CMK (cell line): ENCODE measurements around the gene SLC25A24.
"Not testable (repeated sequence)": the region's sequence is repeated elsewhere in the genome, so short reads cannot be mapped to it uniquely, and the experiment has no call there.

Experiments used
- DNase-seq: peaks from one replicate; pipeline ENCODE4 v3.0.0-alpha.2; 2010; ENCODE audit warnings: low read depth

Gene SLC25A24

DNA sequence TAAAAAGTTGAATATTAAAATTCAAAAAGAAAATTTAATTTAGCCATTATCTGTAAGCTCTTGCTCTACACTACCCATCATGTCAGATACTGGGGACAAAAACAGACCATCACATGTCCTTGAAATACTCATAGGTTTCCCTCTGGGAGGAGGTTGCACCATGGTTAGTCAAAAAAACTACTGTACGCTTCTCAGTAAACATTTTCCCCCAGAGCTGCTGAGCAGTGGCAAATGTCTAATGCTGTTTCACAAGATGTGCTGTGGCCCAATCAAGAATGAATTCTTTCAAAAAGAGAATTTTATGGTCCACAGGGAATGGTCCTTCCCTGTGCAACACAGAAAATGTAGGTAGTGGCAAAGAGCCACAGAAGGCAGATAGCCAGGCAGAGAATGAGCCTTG lies 6.1 kb downstream of the SLC25A24 start:
- no peak for DNase-seq

DNA sequence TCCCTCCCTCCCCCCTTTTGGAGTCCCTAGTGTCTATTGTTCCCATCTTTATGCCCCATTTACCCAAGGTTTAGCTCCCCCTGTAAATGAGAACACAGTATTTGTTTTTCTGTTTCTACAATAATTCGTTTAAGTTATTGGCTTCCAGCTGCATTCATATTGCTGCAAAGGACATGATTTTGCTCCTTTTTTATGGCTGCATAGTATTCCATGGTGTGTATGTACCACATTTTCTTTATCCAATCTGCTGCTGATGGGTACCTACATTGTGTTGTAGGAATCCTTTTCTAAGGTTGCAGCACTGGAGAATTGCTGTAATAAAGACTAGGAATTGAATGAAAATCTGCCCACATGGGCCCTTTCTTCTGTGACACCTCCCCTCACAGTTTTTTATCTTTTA lies 6.8 kb downstream of the SLC25A24 start:
- no peak for DNase-seq

DNA sequence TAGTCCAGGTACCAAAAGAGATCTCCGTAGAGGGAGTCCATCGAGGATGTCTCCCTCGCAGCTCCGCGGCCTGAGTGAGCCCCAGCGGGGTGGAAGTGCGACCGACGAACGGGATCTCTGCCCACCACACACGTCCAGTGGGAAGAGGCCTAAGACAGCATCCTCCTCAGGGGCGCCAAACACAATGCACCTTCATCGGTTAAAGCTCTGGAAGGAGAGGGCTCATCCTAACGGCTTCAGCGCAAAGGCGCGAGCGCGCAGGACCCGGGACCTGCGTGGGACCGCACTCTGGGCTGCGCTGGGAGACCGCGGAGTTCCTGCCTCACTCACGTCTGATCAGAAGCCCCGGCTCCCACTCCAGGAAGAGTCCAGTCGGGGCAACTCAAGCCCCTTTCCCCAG lies 7.6 kb downstream of the SLC25A24 start:
- no peak for DNase-seq

DNA sequence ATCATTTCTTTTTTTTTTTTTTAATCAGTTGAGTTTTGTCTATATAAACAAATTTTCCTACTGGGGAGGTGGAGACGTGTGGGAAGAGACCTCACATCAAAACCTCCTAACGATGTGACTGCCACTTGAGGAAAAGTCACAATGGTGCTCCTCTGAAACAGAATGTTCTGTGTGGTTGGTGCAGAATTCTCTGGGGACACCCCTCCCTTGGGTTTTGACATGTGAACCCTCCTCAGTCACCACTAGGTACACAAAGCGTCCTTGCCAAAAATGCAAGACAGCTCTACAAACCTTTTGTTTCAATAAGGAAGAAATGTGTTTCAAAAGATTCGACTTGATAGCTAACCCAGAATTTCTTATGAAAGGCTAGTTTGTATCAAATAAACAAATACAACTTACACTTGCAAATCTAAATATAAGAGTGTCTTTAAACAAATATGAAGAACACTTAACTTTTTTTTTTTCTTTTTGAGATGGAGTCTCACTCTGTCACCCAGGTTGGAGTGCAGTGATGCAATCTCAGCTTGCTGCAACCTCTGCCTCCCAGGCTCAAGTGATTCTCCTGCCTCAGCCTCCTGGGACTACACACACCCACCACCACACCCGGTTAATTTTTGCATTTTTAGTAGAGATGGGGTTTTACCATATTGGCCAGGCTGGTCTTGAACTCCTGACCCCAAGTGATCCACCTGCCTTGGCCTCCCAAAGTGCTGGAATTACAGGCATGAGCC lies 9.3 kb downstream of the SLC25A24 start:
- no peak for DNase-seq

DNA sequence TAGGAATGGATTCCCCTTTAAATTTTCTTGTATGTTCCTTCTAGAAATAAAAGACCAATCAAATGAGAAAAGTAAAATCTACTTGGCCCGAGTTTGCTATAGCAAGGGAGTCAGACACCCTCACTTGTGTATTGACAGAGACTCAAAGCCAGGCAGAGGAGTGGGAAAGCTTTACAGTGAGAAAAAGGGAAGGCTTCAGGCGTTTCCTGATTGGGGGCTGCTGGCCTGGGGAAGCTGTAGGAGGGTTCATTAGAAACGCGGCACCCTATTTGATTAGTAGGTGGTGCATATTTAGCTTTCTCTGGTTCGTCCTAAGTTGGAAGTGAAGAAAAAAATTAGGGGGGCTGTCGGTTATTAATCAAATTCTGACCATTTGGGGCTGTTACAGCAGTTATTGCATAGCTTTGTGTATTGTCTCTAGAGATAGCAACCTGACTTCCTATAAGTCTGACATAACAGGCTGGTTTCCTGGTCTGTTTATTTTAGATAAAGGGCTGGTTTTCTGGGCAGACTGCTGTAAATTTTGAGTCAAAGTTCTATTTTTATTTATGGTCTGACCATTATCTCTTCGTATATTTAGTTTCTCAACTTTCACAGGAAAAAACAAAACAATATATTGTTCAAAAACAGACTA lies 10.0 kb downstream of the SLC25A24 start:
- peak; percentile 47 for DNase-seq

DNA sequence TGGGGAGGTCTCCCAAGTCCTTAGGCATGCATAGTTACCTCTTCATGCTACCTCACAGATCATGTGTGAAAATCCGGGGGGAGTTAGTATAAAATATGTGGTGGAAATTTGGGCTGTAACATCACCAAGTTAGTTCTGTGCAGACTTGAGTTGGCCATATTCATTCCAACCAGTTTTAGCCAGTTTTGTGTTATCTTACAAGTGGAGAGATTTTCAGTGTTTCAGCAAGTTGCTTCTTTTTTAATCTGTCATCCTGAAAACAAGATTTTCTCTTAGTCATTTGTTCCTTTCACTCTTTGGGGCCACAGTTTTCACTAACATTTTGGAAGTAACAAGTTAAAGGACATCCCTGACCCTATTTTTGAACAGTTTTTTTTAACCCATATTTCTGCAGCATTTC lies 11.3 kb downstream of the SLC25A24 start:
- DNase-seq, result no peak

DNA sequence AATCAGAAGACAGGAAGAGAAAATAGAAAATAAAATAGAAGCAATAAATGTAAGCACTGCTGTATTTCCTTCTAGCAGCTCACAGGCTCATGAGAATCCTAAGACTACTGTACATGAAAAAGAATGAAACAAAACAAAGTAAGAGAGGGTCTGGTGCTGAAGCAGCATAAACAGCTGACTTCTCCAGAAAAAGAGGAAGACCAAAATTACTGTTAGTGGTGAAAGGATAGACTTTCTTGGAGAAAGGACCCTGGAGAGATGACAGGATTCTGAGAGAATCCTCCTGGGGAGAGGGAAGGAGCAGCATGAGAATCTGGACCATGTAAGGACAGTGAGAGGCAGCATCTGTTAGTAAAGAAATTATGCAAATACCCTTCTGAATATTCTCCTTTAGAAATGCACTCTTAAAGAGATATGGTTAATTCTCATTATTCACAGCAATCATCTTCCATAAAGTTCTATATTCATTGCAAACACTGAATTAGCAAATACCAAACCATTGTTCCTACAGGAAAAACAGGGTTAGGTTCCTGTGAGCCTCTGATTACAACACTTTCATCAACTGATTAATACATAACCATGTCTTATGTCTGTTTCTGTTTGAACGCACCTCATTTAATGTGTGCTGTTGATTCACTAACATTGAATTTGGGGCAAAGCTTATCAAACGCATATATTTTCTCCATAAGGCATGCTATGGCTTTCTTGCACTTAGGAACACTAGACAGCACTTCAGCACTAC lies 17.0 kb downstream of the SLC25A24 start:
- DNase-seq, result no peak

DNA sequence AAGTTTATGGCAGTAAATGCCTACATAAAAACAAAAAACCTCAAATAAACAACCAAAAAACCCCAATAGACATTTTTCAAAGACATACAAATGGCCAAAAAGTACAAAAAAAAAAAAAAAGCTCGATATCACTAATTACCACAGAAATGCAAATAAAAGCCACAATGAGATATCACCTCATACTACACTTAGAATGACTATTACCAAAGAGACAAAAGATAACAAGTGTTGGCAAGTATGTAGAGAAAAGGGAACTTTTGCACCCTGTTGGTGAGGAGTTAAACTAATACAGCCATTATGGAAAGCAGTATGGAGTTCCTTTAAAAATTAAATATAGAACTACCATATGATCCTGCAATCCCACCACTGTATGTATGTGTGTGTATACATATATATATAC lies 21.1 kb downstream of the SLC25A24 start:
- DNase-seq, result no peak

DNA sequence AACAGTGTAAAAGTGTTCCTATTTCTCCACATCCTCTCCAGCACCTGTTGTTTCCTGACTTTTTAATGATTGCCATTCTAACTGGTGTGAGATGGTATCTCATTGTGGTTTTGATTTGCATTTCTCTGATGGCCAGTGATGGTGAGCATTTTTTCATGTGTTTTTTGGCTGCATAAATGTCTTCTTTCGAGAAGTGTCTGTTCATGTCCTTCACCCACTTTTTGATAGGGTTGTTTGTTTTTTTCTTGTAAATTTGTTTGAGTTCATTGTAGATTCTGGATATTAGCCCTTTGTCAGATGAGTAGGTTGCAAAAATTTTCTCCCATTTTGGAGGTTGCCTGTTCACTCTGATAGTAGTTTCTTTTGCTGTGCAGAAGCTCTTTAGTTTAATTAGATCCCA lies 37.7 kb downstream of the SLC25A24 start:
- DNase-seq, result not testable (repeated sequence)

DNA sequence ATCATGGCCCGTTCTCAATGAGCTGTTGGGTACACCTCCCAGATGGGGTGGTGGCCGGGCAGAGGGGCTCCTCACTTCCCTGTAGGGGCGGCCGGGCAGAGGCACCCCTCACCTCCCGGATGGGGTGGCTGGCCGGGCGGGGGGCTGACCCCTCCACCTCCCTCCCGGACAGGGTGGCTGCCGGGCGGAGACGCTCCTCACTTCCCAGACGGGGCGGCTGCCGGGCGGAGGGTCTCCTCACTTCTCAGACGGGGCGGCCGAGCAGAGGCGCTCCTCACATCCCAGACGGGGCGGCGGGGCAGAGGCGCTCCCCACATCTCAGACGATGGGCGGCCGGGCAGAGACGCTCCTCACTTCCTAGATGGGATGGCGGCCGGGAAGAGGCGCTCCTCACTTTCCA lies 40.2 kb downstream of the SLC25A24 start:
- DNase-seq, result not testable (repeated sequence)

DNA sequence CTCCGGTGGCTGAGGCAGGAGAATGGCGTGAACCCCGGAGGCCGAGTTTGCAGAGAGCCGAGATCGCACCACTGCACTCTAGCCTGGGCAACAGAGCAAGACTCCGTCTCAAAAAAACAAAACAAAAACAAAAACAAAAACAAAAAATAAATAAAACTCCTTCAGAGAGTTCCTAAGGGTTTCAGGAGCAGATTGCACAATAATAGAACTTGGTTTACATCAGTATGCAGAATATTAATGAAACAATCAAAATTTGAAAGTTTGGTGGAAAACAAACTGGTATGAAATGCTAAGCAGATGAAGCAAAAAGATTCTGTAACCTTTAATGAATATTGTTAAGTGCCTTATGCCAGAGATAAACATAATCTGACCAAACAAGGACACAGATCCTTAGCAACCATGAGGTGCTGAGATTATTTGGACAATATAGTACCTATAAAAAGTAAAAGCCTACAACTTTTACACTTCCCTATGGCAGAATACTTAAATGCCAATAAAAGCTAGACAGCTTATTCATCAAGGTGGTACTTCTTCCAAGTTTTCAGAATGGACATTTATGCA lies 41.2 kb downstream of the SLC25A24 start:
- DNase-seq, result no peak

DNA sequence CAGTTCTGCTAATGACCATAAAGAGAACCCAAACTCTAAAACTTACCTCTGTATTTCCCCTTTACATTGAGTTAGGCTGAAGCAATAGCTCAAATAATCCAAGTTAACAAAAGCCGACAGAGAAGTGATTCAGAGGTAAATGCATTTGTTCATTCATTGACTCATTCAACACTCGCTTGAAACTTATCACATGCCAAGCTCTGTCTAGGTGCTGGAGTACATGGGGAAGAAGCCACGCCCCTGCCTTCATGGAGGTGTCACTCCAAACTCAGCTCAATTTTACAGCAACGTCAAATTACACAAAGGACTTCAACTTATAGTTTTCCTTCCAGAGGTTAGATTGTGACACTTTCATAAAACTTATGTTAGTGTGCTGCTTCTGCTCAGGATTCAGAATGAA lies 45.8 kb downstream of the SLC25A24 start:
- no peak for DNase-seq

DNA sequence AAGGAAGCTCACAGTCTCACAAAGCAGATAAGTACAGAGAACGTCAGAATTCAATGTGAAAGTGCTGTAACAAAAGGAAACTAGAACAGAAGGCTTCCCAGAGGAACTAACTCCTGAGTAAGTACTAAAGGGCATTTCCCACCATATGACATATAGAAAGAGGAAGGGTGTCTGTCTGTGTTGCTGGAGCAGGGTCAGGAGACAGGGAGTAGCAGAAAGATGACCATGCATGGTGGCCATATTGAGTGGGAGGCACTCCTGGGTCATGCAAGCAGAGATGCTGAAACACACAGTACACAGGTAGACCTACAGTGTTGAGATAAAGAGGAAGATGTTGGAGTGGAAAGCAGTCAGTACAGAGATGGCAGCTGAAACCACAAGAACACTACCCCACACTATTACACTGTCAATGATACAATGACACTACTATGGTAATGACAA lies 47.3 kb downstream of the SLC25A24 start:
- no peak for DNase-seq

DNA sequence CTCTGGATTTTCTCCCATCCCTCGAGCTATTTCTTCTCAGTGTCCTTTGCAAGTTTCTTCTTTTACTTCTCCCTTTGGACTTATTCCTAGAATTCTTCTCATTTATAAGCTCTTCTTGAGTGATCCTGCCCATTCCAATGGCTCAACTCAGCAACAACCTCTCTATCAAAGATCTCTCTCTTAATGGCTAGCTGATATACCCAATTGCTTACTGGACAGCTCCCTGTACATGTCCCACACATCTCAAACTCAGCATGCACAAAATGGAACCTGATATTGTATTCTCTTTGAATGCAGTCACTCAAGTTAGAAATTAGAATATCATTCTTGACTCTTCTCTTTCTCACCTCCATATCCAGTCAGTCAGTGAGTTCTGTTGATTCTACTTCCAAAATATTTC lies 48.6 kb downstream of the SLC25A24 start:
- DNase-seq, result no peak

DNA sequence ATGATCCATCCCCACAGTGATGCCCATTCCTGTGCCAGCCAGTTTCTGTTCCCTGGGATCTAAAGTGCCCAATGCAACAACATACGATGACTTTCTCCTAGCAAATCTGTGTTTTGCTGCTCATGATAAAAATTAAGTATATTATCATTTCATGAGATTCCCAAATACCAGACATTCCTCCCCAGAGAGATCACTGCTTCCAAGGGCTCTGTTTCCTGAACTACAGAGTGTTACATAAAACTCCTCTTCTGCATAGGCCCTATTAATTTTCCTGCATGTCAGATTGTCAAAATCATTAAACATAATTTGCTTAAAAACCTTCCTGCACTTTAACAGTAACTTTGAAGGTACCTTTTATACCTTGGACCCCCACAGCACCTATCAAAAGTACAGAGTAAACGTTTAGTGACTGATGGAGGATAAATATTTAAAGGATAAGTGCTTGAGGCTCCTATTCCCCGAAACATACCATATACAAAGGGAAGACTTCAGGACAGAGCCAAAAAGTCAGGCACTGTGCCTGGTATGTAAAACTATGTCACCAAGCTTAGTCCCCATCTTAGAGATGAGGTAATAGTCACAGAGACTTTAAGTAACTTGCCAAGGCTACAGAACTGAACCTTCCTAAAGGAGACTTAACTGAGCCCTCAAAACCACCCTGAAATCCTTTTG lies 50.2 kb downstream of the SLC25A24 start:
- DNase-seq, result no peak

DNA sequence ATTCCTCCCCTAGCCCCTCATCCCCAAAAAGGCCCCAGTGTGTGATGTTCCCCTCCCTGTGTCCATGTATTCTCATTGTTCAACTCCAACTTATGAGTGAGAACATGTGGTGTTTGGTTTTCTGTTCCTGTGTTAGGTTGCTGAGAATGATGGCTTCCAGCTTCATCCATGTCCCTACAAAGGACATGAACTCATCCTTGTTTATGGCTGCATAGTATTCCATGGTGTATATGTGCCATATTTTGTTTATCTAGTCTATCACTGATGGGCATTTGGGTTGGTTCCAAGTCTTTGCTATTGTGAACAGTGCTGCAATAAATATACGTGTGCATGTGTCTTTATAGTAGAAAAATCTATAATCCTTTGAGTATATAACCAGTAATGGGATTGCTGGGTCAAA lies 55.6 kb downstream of the SLC25A24 start:
- not testable (repeated sequence) for DNase-seq

DNA sequence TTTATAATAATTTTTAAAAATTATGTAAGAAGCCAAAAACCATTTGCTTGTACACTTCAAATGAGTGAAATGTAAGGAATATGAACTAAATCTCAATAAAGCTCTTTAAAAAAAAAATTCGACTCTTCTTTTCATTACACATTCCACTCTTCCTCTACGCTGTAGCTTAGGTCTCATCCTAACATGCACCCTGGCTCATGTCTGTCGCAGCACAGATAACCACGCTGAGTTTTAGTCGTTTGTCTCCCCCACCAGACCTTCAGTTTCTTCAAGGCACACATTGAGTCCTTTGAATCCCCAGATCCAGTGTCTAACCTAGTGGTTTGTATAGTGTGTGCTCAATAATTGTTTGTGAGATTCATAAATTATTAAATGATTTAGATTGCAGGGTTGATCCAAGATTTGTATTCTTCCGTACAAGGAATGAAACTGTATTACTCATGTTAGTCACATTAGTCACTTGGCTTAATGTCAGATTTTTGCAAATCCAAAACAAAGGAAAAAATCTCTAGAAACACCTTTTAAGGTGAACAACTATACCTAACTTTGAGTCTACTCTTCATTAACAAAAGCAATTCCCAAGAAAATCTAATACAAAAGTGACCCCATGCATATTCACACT lies 57.3 kb downstream of the SLC25A24 start:
- DNase-seq, result no peak

DNA sequence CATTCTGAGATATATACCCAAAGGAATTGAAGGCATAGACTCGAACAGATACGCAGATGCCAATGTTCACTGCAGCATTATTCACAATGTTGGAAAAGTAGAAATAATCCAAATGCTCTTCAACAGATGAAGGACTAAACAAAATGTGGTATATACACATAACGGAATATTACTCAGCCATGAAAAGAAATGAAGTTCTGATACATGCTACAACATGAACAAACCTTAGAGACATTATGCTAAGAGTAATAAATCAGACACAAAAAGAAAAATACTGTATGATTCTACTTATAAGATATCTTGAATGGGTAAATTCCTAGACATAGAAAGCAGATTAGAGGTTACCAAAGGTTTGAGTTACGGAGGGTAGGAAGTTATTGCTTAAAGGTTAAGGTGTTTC lies 57.9 kb downstream of the SLC25A24 start:
- DNase-seq, result no peak

DNA sequence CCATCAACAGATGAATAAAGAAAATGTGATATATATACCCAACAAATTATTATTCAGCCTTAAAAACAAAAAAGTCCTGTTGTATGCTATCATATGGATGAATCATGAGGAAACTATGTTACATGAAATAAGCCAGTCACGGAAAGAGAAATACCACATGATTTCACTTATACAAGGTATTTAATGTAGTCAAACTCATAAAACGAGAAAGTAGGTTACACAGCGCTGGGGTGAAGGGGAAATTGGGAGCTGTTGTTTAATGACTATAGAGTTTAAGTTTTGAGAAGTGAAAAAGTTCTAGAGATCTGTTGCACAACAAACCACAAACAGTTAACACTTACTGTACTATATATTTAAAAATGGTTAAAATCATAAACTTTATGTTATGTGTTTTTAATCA lies 58.5 kb downstream of the SLC25A24 start:
- DNase-seq, result no peak

DNA sequence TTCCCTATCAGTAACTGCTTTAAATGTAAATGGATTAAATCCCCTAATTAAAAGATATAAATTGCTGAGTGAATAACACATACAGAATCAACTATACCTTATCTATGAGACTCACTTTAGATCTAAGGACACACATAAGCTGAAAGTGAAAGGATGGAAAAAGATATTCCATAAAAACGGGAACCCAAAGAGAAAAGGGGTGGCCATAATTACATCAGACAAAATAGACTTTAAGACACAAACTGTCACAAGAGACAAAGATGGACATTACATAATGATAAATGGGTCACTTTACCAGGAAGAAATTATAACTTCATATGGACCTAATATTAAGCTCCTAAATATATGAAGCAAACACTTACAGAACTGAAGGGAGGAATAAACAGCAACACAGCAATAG lies 59.2 kb downstream of the SLC25A24 start:
- no peak for DNase-seq

DNA sequence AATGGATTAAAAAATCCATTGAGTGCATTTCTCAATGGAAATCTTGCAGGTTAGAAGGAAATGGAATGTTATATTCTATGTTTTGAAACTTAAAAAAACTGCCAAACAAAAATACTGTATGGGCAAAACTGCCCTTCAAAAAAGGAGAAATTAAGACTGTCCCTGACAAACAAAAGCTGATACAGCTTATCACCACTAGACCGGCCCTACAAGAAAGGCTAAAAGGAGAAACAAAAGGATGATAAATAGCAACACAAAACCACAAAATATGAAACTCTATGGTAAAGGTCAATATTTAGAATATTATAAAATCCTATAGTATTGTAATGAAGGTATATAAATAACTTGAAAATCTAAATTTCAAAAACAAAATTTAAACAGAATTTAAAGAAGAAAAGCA lies 60.0 kb downstream of the SLC25A24 start:
- DNase-seq, result no peak

DNA sequence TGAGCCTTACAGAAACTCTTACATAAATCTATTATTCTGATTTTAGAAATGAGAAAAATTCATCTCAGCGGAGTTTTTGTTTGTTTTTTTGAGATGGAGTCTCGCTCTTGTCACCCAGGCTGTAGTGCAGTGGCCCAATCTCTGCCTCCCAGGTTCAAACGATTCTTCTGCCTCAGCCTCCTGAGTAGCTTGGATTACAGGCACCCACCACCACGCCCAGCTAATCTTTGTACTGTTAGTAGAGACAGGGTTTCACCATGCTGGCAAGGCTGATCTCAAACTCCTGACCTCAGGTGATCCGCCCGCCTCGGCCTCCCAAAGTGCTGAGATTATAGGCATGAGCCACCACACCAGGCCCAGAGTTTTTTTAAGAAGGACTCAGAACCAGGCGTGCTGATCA lies 60.6 kb downstream of the SLC25A24 start:
- not testable (repeated sequence) for DNase-seq
